A549 (cell line): ENCODE results near the gene MRPL9. TPM values are rescaled to one million over a fixed set of nuclear protein-coding genes. Genes with fewer than 3 reads are reported as not detected.
A peak's percentile ranks its signal among the peaks of the same experiment; 100 is the strongest.

Experiments used
- ATAC-seq, 2 experiments: fragments of 200-7000 bp in 1 of 2; fragments of >200 bp in 1 of 2; cut with Nextera tagmentation in 1 of 2; cut with Tn5 transposase in 1 of 2; 3 replicates each; pipeline versions ENCODE4 v1.8.0 to v1.9.1; 2018 to 2020; ENCODE audit warnings: mild to moderate bottlenecking in 1 of 2, moderate library complexity in 1 of 2
- CTCF ChIA-PET: fragments of 300-600 bp; sonication (Branson Sonifier 250); formaldehyde crosslinking; extraction: SDS; loops from one replicate; lab custom pipeline; 2021; ENCODE audit warnings: antibody characterized with exemption, inconsistent platforms; lab: Yijun Ruan, JAX
- POLR2A ChIA-PET: fragments of 350-600 bp; formaldehyde crosslinking; extraction: SDS; loops from one replicate; lab custom pipeline; 2021; ENCODE audit warnings: antibody characterized with exemption, inconsistent platforms; lab: Yijun Ruan, JAX
- DNase-seq, 2 experiments: peaks; one replicate each; pipeline versions ENCODE4 v3.0.0 to v3.0.0-alpha.2; 2011 to 2016; ENCODE audit warnings: low read depth in 1 of 2, low spot score in 1 of 2
- FAIRE-seq: peaks from 2 replicates; lab custom pipeline; 2011; peaks lifted over from hg19 to GRCh38; lab: Jason Lieb, UNC
- H3K27ac ChIP-seq, 2 experiments: fragments of >200 bp; sonication (Bioruptor Twin); formaldehyde crosslinking; 3 replicates each; pipeline ENCODE4 v1.5.1; 2016 to 2017
- H3K4me1 ChIP-seq: fragments of >200 bp; sonication (Bioruptor Twin); formaldehyde crosslinking; 3 replicates; pipeline ENCODE4 v1.6.1; 2016
- H3K4me2 ChIP-seq: fragments of >200 bp; sonication (Bioruptor Twin); formaldehyde crosslinking; 3 replicates; pipeline ENCODE4 v1.6.1; 2016
- H3K4me3 ChIP-seq: fragments of >200 bp; sonication (Bioruptor Twin); formaldehyde crosslinking; 3 replicates; pipeline ENCODE4 v1.5.1; 2016
- H3K9me3 ChIP-seq: fragments of >200 bp; sonication (Bioruptor Twin); formaldehyde crosslinking; 3 replicates; pipeline ENCODE4 v1.6.1; 2016
- CTCF ChIP-seq: fragments of >200 bp; sonication (Bioruptor Twin); formaldehyde crosslinking; IDR thresholded peaks from 3 replicates; pipeline ENCODE4 v1.5.1; 2016
- E2F6 ChIP-seq: IDR thresholded peaks from 2 replicates; pipeline ENCODE4 v1.6.1; 2012; ENCODE audit warnings: low read depth, borderline replicate concordance
- ESRRA ChIP-seq: fragments of 150-350 bp; IDR thresholded peaks from 2 replicates; pipeline ENCODE4 v1.6.1; 2014; ENCODE audit warnings: mild to moderate bottlenecking, low read length, borderline replicate concordance
- FOSL2 ChIP-seq, 2 experiments: fragments of 450-650 bp in 1 of 2; fragments of >200 bp in 1 of 2; sonication (Bioruptor Twin) in 1 of 2; formaldehyde crosslinking; IDR thresholded peaks; 2 replicates each; pipeline versions ENCODE4 v1.5.0 to v1.6.1; 2016 to 2020; ENCODE audit warnings: mild to moderate bottlenecking in 1 of 2, moderate library complexity in 1 of 2
- HOXB5 ChIP-seq: fragments of 250-450 bp; sonication (Bioruptor Pico); IDR thresholded peaks from 2 replicates; pipeline ENCODE4 v1.5.0; 2020; ENCODE audit warnings: mild to moderate bottlenecking, moderate library complexity
- KDM1A ChIP-seq: fragments of 200-600 bp; sonication (generic); IDR thresholded peaks from 2 replicates; pipeline ENCODE4 v1.6.1; 2016; ENCODE audit warnings: low read depth, mild to moderate bottlenecking
- MAZ ChIP-seq: fragments of 150-350 bp; IDR thresholded peaks from 2 replicates; pipeline ENCODE4 v1.6.1; 2014; ENCODE audit warnings: antibody characterized with exemption, low read depth, low read length, borderline replicate concordance
- NPAS2 ChIP-seq: fragments of 250-450 bp; sonication (Bioruptor Pico); IDR thresholded peaks from 2 replicates; pipeline ENCODE4 v1.8.0; 2022; ENCODE audit warnings: mild to moderate bottlenecking, moderate library complexity, borderline replicate concordance
- NR3C1 ChIP-seq: fragments of >200 bp; sonication (Bioruptor Twin); formaldehyde crosslinking; IDR thresholded peaks from 3 replicates; pipeline ENCODE4 v1.6.1; 2017
- RCOR1 ChIP-seq: fragments of 150-350 bp; IDR thresholded peaks from 2 replicates; pipeline ENCODE4 v1.6.1; 2014; ENCODE audit warnings: antibody characterized with exemption, low read length, low read depth
- REST ChIP-seq: fragments of 200-600 bp; sonication (generic); IDR thresholded peaks from 2 replicates; pipeline ENCODE4 v1.6.1; 2016; ENCODE audit warnings: antibody characterized with exemption, mild to moderate bottlenecking, moderate library complexity
- RFX5 ChIP-seq: fragments of 450-650 bp; IDR thresholded peaks from 2 replicates; pipeline ENCODE4 v1.7.1; 2014; ENCODE audit warnings: antibody characterized with exemption, mild to moderate bottlenecking, moderate library complexity
- RNF2 ChIP-seq: fragments of 200-600 bp; sonication (generic); IDR thresholded peaks from 2 replicates; pipeline ENCODE4 v1.6.1; 2016; ENCODE audit warnings: low read depth, mild to moderate bottlenecking, antibody characterized with exemption, moderate library complexity, borderline replicate concordance
- SMC3 ChIP-seq: fragments of >200 bp; sonication (Bioruptor Twin); formaldehyde crosslinking; IDR thresholded peaks from 3 replicates; pipeline ENCODE4 v1.6.1; 2018; ENCODE audit warnings: inconsistent platforms
- USF2 ChIP-seq: fragments of 450-650 bp; IDR thresholded peaks from 2 replicates; pipeline ENCODE4 v1.6.1; 2014; ENCODE audit warnings: antibody characterized with exemption
- ZC3H11A ChIP-seq: fragments of 450-650 bp; IDR thresholded peaks from 2 replicates; pipeline ENCODE4 v1.6.1; 2014; ENCODE audit warnings: antibody characterized with exemption, mild to moderate bottlenecking
- ZNF302 ChIP-seq: fragments of 250-450 bp; sonication (Bioruptor Pico); IDR thresholded peaks from 2 replicates; pipeline ENCODE4 v1.9.0; 2021; ENCODE audit warnings: inconsistent platforms, mild to moderate bottlenecking, moderate library complexity
- WGBS: methylation state at CpG from one replicate; pipeline ENCODE4 v1.1.6; 2017; ENCODE audit errors: missing lambda C conversion rate; 5-methylcytosine and 5-hydroxymethylcytosine counted together
- polyA plus RNA-seq, 4 experiments: library from polyadenylated mRNA; depleted of rRNA in 3 of 4; stranded (reverse); fragments of >200 nt; fragmentation: RNase III in 1 of 4; extraction: RNeasy Plus Mini Kit Qiagen cat#74134 plus additional on column Dnase treatment in 1 of 4; gene quantifications; 2 replicates in 3 of 4; 3 replicates in 1 of 4; pipeline ENCODE4 v1.2.3, GENCODE V29; 2011 to 2017

MRPL9 gene
- polyA plus RNA-seq, 2 of the 4 experiments (the other 2 are of a cell fraction): 88.6 to 120 TPM

GRCh38 chr1:151729157-151729965 lies 33.9 kb downstream of the MRPL9 start:
- no peak for FAIRE-seq
- Histone ChIP-seq H3K4me2 (no peak overlapping the region), H3K9me3 (no peaks in the 10 kb centered on the region), H3K4me3 (no peak overlapping the region), H3K27ac (no peak overlapping the region), H3K4me1 (no peaks in the 10 kb centered on the region)
- no peak for DNase-seq
- WGBS: 58% methylated on average over 10 of the region's 10 CpGs
- ChIA-PET POLR2A (no interaction called here), CTCF (interaction anchor here (0.5 to 2.5 kb wide), 7 partner anchors 10 to 428 kb away, joined by 3 to 10 read pairs (median 4); no protein-coding TSS in a partner anchor)
- ATAC-seq: no peak
- no peak for TF ChIP-seq FOSL2 (IDR thresholded peaks at IDR 0.05)
- no peak for TF ChIP-seq FOSL2 (CRISPR knock-in tag; IDR thresholded peaks at IDR 0.05)

- Histone ChIP-seq H3K4me3 (no peak overlapping the region), H3K4me1 (no peaks in the 10 kb centered on the region), H3K4me2 (no peak overlapping the region), H3K27ac (no peak overlapping the region), H3K9me3 (no peaks in the 10 kb centered on the region)
- ChIA-PET CTCF (interaction anchor here (0.9 to 2.5 kb wide), 9 partner anchors 11 to 427 kb away, joined by 3 to 10 read pairs (median 5); no protein-coding TSS in a partner anchor), POLR2A (no interaction called here)
- ATAC-seq: peak in 1 of 2 experiments; percentile 51; a peak in 2 of 6 replicates
- no peak for TF ChIP-seq USF2
- no peak for TF ChIP-seq KDM1A
- no peak for TF ChIP-seq ZNF302
- TF ChIP-seq HOXB5 (CRISPR knock-in tag): no peak
- TF ChIP-seq RNF2: no peak
- TF ChIP-seq CTCF: no peak
- TF ChIP-seq E2F6: no peak
- TF ChIP-seq RCOR1: no peak
- TF ChIP-seq ZC3H11A: no peak
- no peak for TF ChIP-seq RFX5
- FAIRE-seq: no peak
- no peak for DNase-seq
- 74% methylated on average over 15 of the region's 19 CpGs for WGBS
Measured at GRCh38 chr1:151728151-151729054, 34.9 kb downstream of the MRPL9 start.

- FAIRE-seq: no peak
- no peak for DNase-seq
- H3K4me3 ChIP-seq: no peak overlapping the region
- TF ChIP-seq ESRRA (no peak), MAZ (no peak), HOXB5 (CRISPR knock-in tag) (no peak), ZNF302 (no peak), NR3C1 (no peak), CTCF (no peak), SMC3 (no peak), NPAS2 (no peak), REST (no peak)
Measured at GRCh38 chr1:151723726-151724370, 39.4 kb downstream of the MRPL9 start.

More at GRCh38 chr1:151723726-151724370, 39.4 kb downstream of the MRPL9 start:
- CTCF ChIA-PET: interaction anchor here (0.9 to 6.2 kb wide), 2 partner anchors 11 to 13 kb away, joined by 3 to 42 read pairs; no protein-coding TSS in a partner anchor
- Histone ChIP-seq H3K4me1 (peaks cover 6% of the 10 kb centered on the region; the same call in 1 of the 3 replicates), H3K9me3 (no peaks in the 10 kb centered on the region), H3K27ac (no peak overlapping the region), H3K4me2 (no peak overlapping the region)
- WGBS: 45% methylated on average over 3 of the region's 3 CpGs
- ATAC-seq: no peak
- POLR2A ChIA-PET: interaction anchor here (0.5 kb wide), 1 partner anchor 132 kb away, joined by 3 read pairs; no protein-coding TSS in a partner anchor
